H7 (cell line): ENCODE data around the gene TRA2A. TPM values are rescaled to one million over a fixed set of nuclear protein-coding genes. Genes with fewer than 3 reads are reported as not detected.

ENCODE experiments used
- DNase-seq: peaks from one replicate; pipeline ENCODE4 v3.0.0; 2012
- H3K27me3 ChIP-seq: 2 replicates; pipeline ENCODE4 v1.6.0; 2011; ENCODE audit warnings: mild to moderate bottlenecking, low read length; ENCODE audit not compliant: control insufficient read depth, insufficient read depth
- H3K36me3 ChIP-seq: replicated peaks from 2 replicates; pipeline ENCODE4 v1.5.1; 2011; ENCODE audit warnings: low read length; ENCODE audit not compliant: control insufficient read depth, insufficient read depth
- H3K4me3 ChIP-seq: 2 replicates; pipeline ENCODE4 v1.5.1; 2011; ENCODE audit warnings: low read depth, mild to moderate bottlenecking, control low read depth, low read length, moderate library complexity; ENCODE audit not compliant: insufficient read depth
- total RNA-seq: library from RNA; depleted of rRNA; stranded (reverse); fragments of >200 nt; shearing (Covaris generic); gene quantifications from 2 replicates; pipeline ENCODE4 v1.2.3, GENCODE V29; 2014

The TRA2A gene
- total RNA-seq, 1 experiment from 2014 or later, result 24.9 TPM

GRCh38 chr7:23477962-23478866, 53.6 kb downstream of the TRA2A start:
- no peak for DNase-seq
- Histone ChIP-seq H3K27me3 (no peaks in the 10 kb centered on the region), H3K4me3 (no peak overlapping the region), H3K36me3 (no peaks in the 10 kb centered on the region)

GRCh38 chr7:23477157-23477499, 54.7 kb downstream of the TRA2A start:
- no peaks in the 10 kb centered on the region for H3K27me3 ChIP-seq
- H3K4me3 ChIP-seq, result no peak overlapping the region
- H3K36me3 ChIP-seq, result no peaks in the 10 kb centered on the region
- DNase-seq, result no peak

- H3K4me3 ChIP-seq, result peak overlapping the region; percentile 1
- no peaks in the 10 kb centered on the region for H3K27me3 ChIP-seq
- H3K36me3 ChIP-seq, result no peaks in the 10 kb centered on the region
- DNase-seq, result no peak
These were observed 55.3 kb downstream of the TRA2A start for GRCh38 chr7:23476286-23477156.

GRCh38 chr7:23475576-23475839, 56.3 kb downstream of the TRA2A start:
- peak overlapping the region; percentile 64 for H3K4me3 ChIP-seq
- H3K36me3 ChIP-seq, result no peaks in the 10 kb centered on the region
- DNase-seq, result no peak
- no peaks in the 10 kb centered on the region for H3K27me3 ChIP-seq

GRCh38 chr7:23474829-23475575, 56.8 kb downstream of the TRA2A start:
- DNase-seq, result no peak
- peak overlapping the region; percentile 64 for H3K4me3 ChIP-seq
- H3K36me3 ChIP-seq, result no peaks in the 10 kb centered on the region
- no peaks in the 10 kb centered on the region for H3K27me3 ChIP-seq

- peak overlapping the region; percentile 84 for H3K4me3 ChIP-seq
- peak; percentile 97 for DNase-seq
- no peaks in the 10 kb centered on the region for H3K27me3 ChIP-seq
- no peaks in the 10 kb centered on the region for H3K36me3 ChIP-seq
These were observed 57.5 kb downstream of the TRA2A start for GRCh38 chr7:23474094-23474828.

- no peaks in the 10 kb centered on the region for H3K27me3 ChIP-seq
- peak overlapping the region; percentile 84 for H3K4me3 ChIP-seq
- DNase-seq, result peak; percentile 79
- H3K36me3 ChIP-seq, result no peaks in the 10 kb centered on the region
These were observed 58.0 kb downstream of the TRA2A start for GRCh38 chr7:23473844-23474093.

GRCh38 chr7:23472956-23473843, 58.6 kb downstream of the TRA2A start:
- DNase-seq, result peak; percentile 37
- H3K27me3 ChIP-seq, result no peaks in the 10 kb centered on the region

GRCh38 chr7:23472556-23472955, 59.2 kb downstream of the TRA2A start:
- Histone ChIP-seq H3K4me3 (peak overlapping the region; percentile 98), H3K27me3 (no peaks in the 10 kb centered on the region), H3K36me3 (no peaks in the 10 kb centered on the region)
- DNase-seq, result no peak

More at GRCh38 chr7:23472956-23473843, 58.6 kb downstream of the TRA2A start:
- peak overlapping the region; percentile 84 for H3K4me3 ChIP-seq
- H3K36me3 ChIP-seq, result no peaks in the 10 kb centered on the region

- no peak for DNase-seq
- Histone ChIP-seq H3K4me3 (peak overlapping the region; percentile 98), H3K27me3 (no peaks in the 10 kb centered on the region), H3K36me3 (no peaks in the 10 kb centered on the region)
These were observed 59.7 kb downstream of the TRA2A start for GRCh38 chr7:23472046-23472445.

GRCh38 chr7:23471106-23471859, 60.5 kb downstream of the TRA2A start:
- peak; percentile 92 for DNase-seq
- H3K27me3 ChIP-seq, result no peaks in the 10 kb centered on the region
- H3K36me3 ChIP-seq, result no peaks in the 10 kb centered on the region
- H3K4me3 ChIP-seq, result peak overlapping the region; percentile 98

- Histone ChIP-seq H3K4me3 (peak within 1 kb of the TSS; percentile 98), H3K27me3 (no peaks in the 10 kb centered on the region), H3K36me3 (no peaks in the 10 kb centered on the region)
- DNase-seq, result peak; percentile 84
These were observed 61.3 kb downstream of the TRA2A start, which contains the start of gene IGF2BP3 for GRCh38 chr7:23470330-23471105. TSS of gene IGF2BP3 (minus strand) at chr7:23470491. CDS start at chr7:23470110, 381 bp downstream.
